Heart left ventricle (tissue), 13 donors: ENCODE measurements around the gene WDR33.

ENCODE experiments used
- POLR2A ChIP-seq, 2 donors: fragments of 450-650 bp; IDR thresholded peaks; one replicate each; pipeline ENCODE4 v1.6.1; 2017; ENCODE audit warnings: antibody characterized with exemption in 2 of 2, mild to moderate bottlenecking in 2 of 2, moderate library complexity in 2 of 2
- TF ChIP-seq, protein P1 (sequence below), 12 donors: fragments of 200-600 bp; sonication (generic) in 4 of 12; IDR thresholded peaks; one replicate each; pipeline versions ENCODE4 v1.5.0 to v1.8.0; 2018 to 2022; ENCODE audit warnings: antibody characterized with exemption in 12 of 12, mild to moderate bottlenecking in 5 of 12
- donor health status: ischemic (EF 13 %, LVEDD 7.1; RV severe dilation, severe dysfunction).
- donor health status: DM: no; HTN: yes; CAD: no.
- donor health status: DM: no; HTN: no; CAD: no.
- donor health status: ischemic (EF 25% LVEDD 6.9; RV normal size, moderate dysfunction).
- donor health status: ischemic (EF 25% LVEDD 5.7; RV mildly dilated, moderate dysfunction).
- donor health status: ischemic (EF 35%, LVEDD 5.7; RV mildly dilated, moderate dysfunction).
- donor health status: nonischemic (EF 11% LVEDD 7.7; RV severe dilation, severe dysfunction).
- donor health status: DM: yes; HTN: yes; CAD: no.
- donor health status: PGD.
- donor health status: ischemic (EF 29% LVEDD 5.4; RV normal size, mild dysfunction).
- donor health status: nonischemic (EF 23%, LVEDD 6.1; RV moderate dilation, normal function).

DNA sequence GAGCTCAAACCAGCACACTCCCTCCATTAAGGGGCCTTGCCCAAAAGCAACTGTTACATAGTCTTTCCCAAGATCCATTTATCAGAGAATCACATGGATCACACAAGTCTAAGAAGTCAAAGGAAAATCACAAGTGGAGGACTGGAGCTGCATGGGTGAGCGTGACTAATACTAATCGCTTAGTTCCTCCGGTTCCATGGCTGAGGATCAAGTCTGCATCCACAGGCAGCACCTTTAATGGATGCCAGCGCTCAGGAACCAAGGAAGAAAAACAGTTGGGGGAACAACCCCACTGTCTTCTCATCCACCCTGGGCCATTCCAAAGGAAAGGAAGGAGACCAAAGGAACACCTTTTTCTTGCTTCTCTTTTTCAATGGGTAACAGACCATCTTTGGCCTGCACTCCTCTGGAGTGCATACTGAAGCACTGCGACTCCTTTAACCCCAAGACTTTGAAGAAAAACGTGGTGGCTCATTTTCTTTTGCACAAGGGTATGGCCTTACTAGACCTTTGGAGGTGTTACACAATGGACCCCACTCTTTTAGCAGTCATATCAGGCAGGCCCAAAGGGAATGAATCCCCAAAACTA, 9.2 kb upstream of the WDR33 start:
- no peak for TF ChIP-seq POLR2A (IDR thresholded peaks at IDR 0.05)
- TF ChIP-seq, protein P1, sequence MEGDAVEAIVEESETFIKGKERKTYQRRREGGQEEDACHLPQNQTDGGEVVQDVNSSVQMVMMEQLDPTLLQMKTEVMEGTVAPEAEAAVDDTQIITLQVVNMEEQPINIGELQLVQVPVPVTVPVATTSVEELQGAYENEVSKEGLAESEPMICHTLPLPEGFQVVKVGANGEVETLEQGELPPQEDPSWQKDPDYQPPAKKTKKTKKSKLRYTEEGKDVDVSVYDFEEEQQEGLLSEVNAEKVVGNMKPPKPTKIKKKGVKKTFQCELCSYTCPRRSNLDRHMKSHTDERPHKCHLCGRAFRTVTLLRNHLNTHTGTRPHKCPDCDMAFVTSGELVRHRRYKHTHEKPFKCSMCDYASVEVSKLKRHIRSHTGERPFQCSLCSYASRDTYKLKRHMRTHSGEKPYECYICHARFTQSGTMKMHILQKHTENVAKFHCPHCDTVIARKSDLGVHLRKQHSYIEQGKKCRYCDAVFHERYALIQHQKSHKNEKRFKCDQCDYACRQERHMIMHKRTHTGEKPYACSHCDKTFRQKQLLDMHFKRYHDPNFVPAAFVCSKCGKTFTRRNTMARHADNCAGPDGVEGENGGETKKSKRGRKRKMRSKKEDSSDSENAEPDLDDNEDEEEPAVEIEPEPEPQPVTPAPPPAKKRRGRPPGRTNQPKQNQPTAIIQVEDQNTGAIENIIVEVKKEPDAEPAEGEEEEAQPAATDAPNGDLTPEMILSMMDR (IDR thresholded peaks at IDR 0.05), result no peak
